ENCODE results near the gene DAW1.

DAW1 gene

GRCh38 chr2:227824711-227825110 lies 46.7 kb upstream of the DAW1 start:
- H3K9me2 ChIP-seq (replicated peaks; ENCODE audit: control insufficient read depth, low read length) = no peaks in the 10 kb centered on the region
- H3K9me3 ChIP-seq (ENCODE audit: control insufficient read depth, insufficient read depth, low read length) = no peaks in the 10 kb centered on the region
- H4K20me1 ChIP-seq (ENCODE audit: control insufficient read depth, insufficient read depth, low read depth, low read length) = no peaks in the 10 kb centered on the region
- H3K27ac ChIP-seq (ENCODE audit: low read depth, low read length) = no peak overlapping the region
- no peak for TF ChIP-seq CTCF (IDR thresholded peaks at IDR 0.05; ENCODE audit: low read depth, low read length, poor library complexity, severe bottlenecking)
- no peak for TF ChIP-seq EZH2phosphoT487 (IDR thresholded peaks at IDR 0.05; ENCODE audit: borderline replicate concordance, low read length)
- H3K4me3 ChIP-seq (ENCODE audit: low read length) = no peak overlapping the region
- no peaks in the 10 kb centered on the region for H3K27me3 ChIP-seq (ENCODE audit: control insufficient read depth, low read length)
- H3F3A ChIP-seq (ENCODE audit: control insufficient read depth, insufficient read depth) = no peaks in the 10 kb centered on the region
- no peaks in the 10 kb centered on the region for H3K79me2 ChIP-seq (ENCODE audit: control insufficient read depth, low read length)
- H3K4me2 ChIP-seq (ENCODE audit: low read length) = no peak overlapping the region
- H3K4me1 ChIP-seq (ENCODE audit: control insufficient read depth, low read length) = no peaks in the 10 kb centered on the region
- H3K36me3 ChIP-seq (ENCODE audit: control insufficient read depth, low read length) = no peaks in the 10 kb centered on the region

GRCh38 chr2:227826019-227826521 lies 45.4 kb upstream of the DAW1 start:
- Histone ChIP-seq H3K27ac (ENCODE audit: low read depth, low read length) (no peak overlapping the region), H3K79me2 (ENCODE audit: control insufficient read depth, low read length) (no peaks in the 10 kb centered on the region), H3K27me3 (ENCODE audit: control insufficient read depth, low read length) (no peaks in the 10 kb centered on the region), H3K4me1 (ENCODE audit: control insufficient read depth, low read length) (no peaks in the 10 kb centered on the region), H3K9me3 (ENCODE audit: control insufficient read depth, insufficient read depth, low read length) (no peaks in the 10 kb centered on the region), H3K9me2 (replicated peaks; ENCODE audit: control insufficient read depth, low read length) (no peaks in the 10 kb centered on the region), H3K36me3 (ENCODE audit: control insufficient read depth, low read length) (no peaks in the 10 kb centered on the region), H3F3A (ENCODE audit: control insufficient read depth, insufficient read depth) (no peaks in the 10 kb centered on the region), H3K4me2 (ENCODE audit: low read length) (no peak overlapping the region), H4K20me1 (ENCODE audit: control insufficient read depth, insufficient read depth, low read depth, low read length) (no peaks in the 10 kb centered on the region), H3K4me3 (ENCODE audit: low read length) (no peak overlapping the region)
- no peak for TF ChIP-seq EZH2phosphoT487 (IDR thresholded peaks at IDR 0.05; ENCODE audit: borderline replicate concordance, low read length)
- no peak for TF ChIP-seq CTCF (IDR thresholded peaks at IDR 0.05; ENCODE audit: low read depth, low read length, poor library complexity, severe bottlenecking)

- H4K20me1 ChIP-seq (ENCODE audit: control insufficient read depth, insufficient read depth, low read depth, low read length) = no peaks in the 10 kb centered on the region
- H3K36me3 ChIP-seq (ENCODE audit: control insufficient read depth, low read length) = no peaks in the 10 kb centered on the region
- H3K4me2 ChIP-seq (ENCODE audit: low read length) = no peak overlapping the region
- no peak overlapping the region for H3K27ac ChIP-seq (ENCODE audit: low read depth, low read length)
- no peaks in the 10 kb centered on the region for H3K9me3 ChIP-seq (ENCODE audit: control insufficient read depth, insufficient read depth, low read length)
- H3K79me2 ChIP-seq (ENCODE audit: control insufficient read depth, low read length) = no peaks in the 10 kb centered on the region
- TF ChIP-seq CTCF (IDR thresholded peaks at IDR 0.05; ENCODE audit: low read depth, low read length, poor library complexity, severe bottlenecking) (no peak), EZH2phosphoT487 (IDR thresholded peaks at IDR 0.05; ENCODE audit: borderline replicate concordance, low read length) (no peak)
- H3K9me2 ChIP-seq (replicated peaks; ENCODE audit: control insufficient read depth, low read length) = no peaks in the 10 kb centered on the region
- H3F3A ChIP-seq (ENCODE audit: control insufficient read depth, insufficient read depth) = no peaks in the 10 kb centered on the region
- no peak overlapping the region for H3K4me3 ChIP-seq (ENCODE audit: low read length)
- no peaks in the 10 kb centered on the region for H3K27me3 ChIP-seq (ENCODE audit: control insufficient read depth, low read length)
- H3K4me1 ChIP-seq (ENCODE audit: control insufficient read depth, low read length) = no peaks in the 10 kb centered on the region
Measured at GRCh38 chr2:227826563-227826962, 44.9 kb upstream of the DAW1 start.
